ENCODE measurements around the gene DDX20.

DDX20 gene

GRCh38 chr1:111723091-111723806, 32.5 kb upstream of the DDX20 start:
- Histone ChIP-seq H3K4me3 (ENCODE audit: low read length) (no peak overlapping the region), H3K27ac (ENCODE audit: low read length) (no peak overlapping the region), H3K9me3 (ENCODE audit: control insufficient read depth, low read depth, low read length) (no peaks in the 10 kb centered on the region), H3K27me3 (ENCODE audit: control insufficient read depth, insufficient read depth, low read length) (no peaks in the 10 kb centered on the region), H3K4me1 (ENCODE audit: control insufficient read depth, low read depth, low read length) (peaks cover 14% of the 10 kb centered on the region), H3K36me3 (ENCODE audit: control insufficient read depth, low read depth, low read length) (no peaks in the 10 kb centered on the region), H3K9ac (ENCODE audit: low read length) (no peak overlapping the region)

- Histone ChIP-seq H3K4me1 (ENCODE audit: control insufficient read depth, low read depth, low read length) (peaks cover 14% of the 10 kb centered on the region), H3K36me3 (ENCODE audit: control insufficient read depth, low read depth, low read length) (no peaks in the 10 kb centered on the region), H3K27me3 (ENCODE audit: control insufficient read depth, insufficient read depth, low read length) (no peaks in the 10 kb centered on the region), H3K9me3 (ENCODE audit: control insufficient read depth, low read depth, low read length) (no peaks in the 10 kb centered on the region), H3K9ac (ENCODE audit: low read length) (no peak overlapping the region), H3K27ac (ENCODE audit: low read length) (no peak overlapping the region), H3K4me3 (ENCODE audit: low read length) (no peak overlapping the region)
These were observed 31.8 kb upstream of the DDX20 start for GRCh38 chr1:111723871-111724270.

DNA sequence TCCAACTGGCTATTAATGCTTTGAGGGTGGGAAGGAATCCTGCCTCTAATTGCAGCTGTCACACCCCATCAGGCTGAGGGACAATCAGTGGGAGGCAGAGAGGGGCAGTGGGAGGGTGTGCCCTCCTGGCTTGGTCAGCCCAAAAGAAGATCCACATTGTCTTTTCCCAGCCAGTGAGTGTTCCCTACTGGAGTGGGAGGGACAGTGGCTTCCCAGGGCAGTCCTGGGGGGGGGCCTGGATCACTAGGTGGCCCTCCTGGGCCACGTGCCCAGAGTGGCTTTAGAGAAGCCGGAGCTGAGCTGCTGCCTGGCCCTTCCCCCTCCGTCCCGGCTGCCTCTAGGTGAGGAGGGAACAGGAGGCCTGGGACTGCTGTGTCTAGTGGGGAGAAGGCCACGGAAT, 30.5 kb upstream of the DDX20 start:
- no peaks in the 10 kb centered on the region for H3K27me3 ChIP-seq (ENCODE audit: control insufficient read depth, insufficient read depth, low read length)
- peaks cover 17% of the 10 kb centered on the region for H3K4me1 ChIP-seq (ENCODE audit: control insufficient read depth, low read depth, low read length)
- no peaks in the 10 kb centered on the region for H3K9me3 ChIP-seq (ENCODE audit: control insufficient read depth, low read depth, low read length)
- no peak overlapping the region for H3K27ac ChIP-seq (ENCODE audit: low read length)
- no peak overlapping the region for H3K9ac ChIP-seq (ENCODE audit: low read length)
- H3K36me3 ChIP-seq (ENCODE audit: control insufficient read depth, low read depth, low read length): no peaks in the 10 kb centered on the region
- no peak overlapping the region for H3K4me3 ChIP-seq (ENCODE audit: low read length)

GRCh38 chr1:111727056-111727455, 28.6 kb upstream of the DDX20 start:
- Histone ChIP-seq H3K27ac (ENCODE audit: low read length) (no peak overlapping the region), H3K9me3 (ENCODE audit: control insufficient read depth, low read depth, low read length) (no peaks in the 10 kb centered on the region), H3K27me3 (ENCODE audit: control insufficient read depth, insufficient read depth, low read length) (no peaks in the 10 kb centered on the region), H3K4me1 (ENCODE audit: control insufficient read depth, low read depth, low read length) (peaks cover 8% of the 10 kb centered on the region), H3K9ac (ENCODE audit: low read length) (no peak overlapping the region), H3K4me3 (ENCODE audit: low read length) (no peak overlapping the region), H3K36me3 (ENCODE audit: control insufficient read depth, low read depth, low read length) (no peaks in the 10 kb centered on the region)

DNA sequence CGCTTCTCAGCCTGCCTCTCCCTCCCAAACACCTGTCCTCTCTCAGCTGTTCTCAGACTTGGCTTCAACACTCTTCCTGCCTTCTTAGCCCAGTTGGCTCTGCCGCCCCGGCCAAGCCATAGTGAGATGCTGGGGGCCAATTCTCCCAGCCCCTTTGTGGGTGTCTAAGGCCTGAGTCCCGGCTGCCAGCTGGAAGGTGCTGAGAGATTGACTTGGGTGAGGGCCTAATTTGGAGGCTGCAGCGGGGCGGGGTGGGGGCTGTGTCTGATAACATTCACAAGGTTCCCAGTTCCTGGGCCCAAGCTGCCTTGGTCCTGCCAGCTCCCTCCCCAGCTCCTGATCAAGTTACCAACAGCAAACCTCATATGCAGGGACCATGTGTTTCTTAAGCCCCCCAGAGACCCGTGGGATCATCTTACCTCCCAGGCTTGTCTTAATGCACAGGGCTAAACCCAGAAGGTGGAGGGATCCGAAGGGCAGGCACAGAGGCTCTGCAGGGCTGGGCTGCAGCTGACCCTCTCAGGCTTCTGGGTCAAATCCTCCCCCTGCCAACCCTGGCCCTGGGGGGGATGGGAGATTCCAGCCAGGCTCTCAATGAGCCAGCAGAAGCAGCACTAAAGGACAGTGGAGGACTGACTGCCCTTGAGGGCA, 26.3 kb upstream of the DDX20 start:
- Histone ChIP-seq H3K9ac (ENCODE audit: low read length) (no peak overlapping the region), H3K36me3 (ENCODE audit: control insufficient read depth, low read depth, low read length) (no peaks in the 10 kb centered on the region), H3K27ac (ENCODE audit: low read length) (no peak overlapping the region), H3K4me1 (ENCODE audit: control insufficient read depth, low read depth, low read length) (peaks cover 8% of the 10 kb centered on the region), H3K4me3 (ENCODE audit: low read length) (no peak overlapping the region), H3K9me3 (ENCODE audit: control insufficient read depth, low read depth, low read length) (no peaks in the 10 kb centered on the region), H3K27me3 (ENCODE audit: control insufficient read depth, insufficient read depth, low read length) (no peaks in the 10 kb centered on the region)

DNA sequence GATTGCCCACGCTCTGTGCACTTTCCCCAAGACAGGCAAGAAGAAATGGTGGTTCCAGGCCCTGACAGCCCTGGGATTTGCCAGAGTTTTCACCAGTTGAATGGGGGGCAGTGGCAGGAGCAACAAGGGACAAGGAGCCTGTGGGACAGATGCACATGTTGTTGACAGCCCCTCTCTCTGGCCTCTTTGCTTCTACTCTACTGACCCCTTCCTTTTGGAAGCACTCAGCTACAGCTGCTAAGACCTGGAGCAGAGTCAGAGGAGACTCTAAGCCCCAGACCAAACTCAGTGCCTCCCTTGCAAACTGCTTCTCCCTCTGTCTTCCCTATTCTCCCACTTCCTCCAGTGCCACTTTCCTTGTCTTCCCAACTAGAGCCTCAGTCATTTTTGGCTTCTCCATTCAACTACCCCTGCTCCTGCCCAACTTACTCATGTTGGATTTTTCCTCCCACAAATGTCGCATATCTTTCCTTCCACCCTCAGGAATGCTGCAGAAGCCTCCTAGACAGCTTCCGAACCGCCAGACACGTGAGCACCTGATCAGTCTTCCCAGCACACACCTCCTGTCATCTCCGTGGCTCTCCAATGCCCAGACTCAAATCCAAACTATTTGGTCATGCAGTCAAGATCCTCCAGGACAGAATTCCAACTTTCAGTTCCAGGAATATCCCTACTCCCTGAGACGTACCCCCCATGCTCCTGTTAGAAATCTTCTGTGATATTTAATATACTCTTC, 25.6 kb upstream of the DDX20 start:
- H3K4me1 ChIP-seq (ENCODE audit: control insufficient read depth, low read depth, low read length): peaks cover 8% of the 10 kb centered on the region
- no peak overlapping the region for H3K27ac ChIP-seq (ENCODE audit: low read length)
- H3K4me3 ChIP-seq (ENCODE audit: low read length): no peak overlapping the region
- no peaks in the 10 kb centered on the region for H3K36me3 ChIP-seq (ENCODE audit: control insufficient read depth, low read depth, low read length)
- H3K9ac ChIP-seq (ENCODE audit: low read length): no peak overlapping the region
- H3K27me3 ChIP-seq (ENCODE audit: control insufficient read depth, insufficient read depth, low read length): no peaks in the 10 kb centered on the region
- no peaks in the 10 kb centered on the region for H3K9me3 ChIP-seq (ENCODE audit: control insufficient read depth, low read depth, low read length)

DNA sequence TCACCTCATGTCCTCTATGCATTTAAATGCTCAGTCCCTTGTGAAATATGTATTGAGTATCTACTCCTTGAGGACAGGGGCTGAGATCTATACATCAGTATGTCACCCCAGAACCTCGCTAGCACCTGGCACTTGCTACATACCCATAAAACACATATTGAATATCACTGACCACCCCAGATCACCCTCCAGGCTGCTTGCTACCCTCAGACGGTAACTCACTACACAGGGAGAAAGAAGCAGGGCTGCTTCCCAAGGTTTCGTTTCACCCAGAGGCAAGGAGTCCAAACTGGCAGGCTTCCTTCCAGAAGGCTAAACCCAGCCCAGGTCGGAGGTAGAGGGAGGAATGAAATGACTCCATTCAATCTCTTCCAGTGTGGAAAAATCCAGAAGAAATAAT, 25.0 kb upstream of the DDX20 start:
- no peaks in the 10 kb centered on the region for H3K36me3 ChIP-seq (ENCODE audit: control insufficient read depth, low read depth, low read length)
- no peak overlapping the region for H3K27ac ChIP-seq (ENCODE audit: low read length)
- no peaks in the 10 kb centered on the region for H3K27me3 ChIP-seq (ENCODE audit: control insufficient read depth, insufficient read depth, low read length)
- H3K4me3 ChIP-seq (ENCODE audit: low read length): no peak overlapping the region
- no peaks in the 10 kb centered on the region for H3K9me3 ChIP-seq (ENCODE audit: control insufficient read depth, low read depth, low read length)
- peaks cover 12% of the 10 kb centered on the region for H3K4me1 ChIP-seq (ENCODE audit: control insufficient read depth, low read depth, low read length)
- H3K9ac ChIP-seq (ENCODE audit: low read length): no peak overlapping the region

- Histone ChIP-seq H3K4me1 (ENCODE audit: control insufficient read depth, low read depth, low read length) (peaks cover 25% of the 10 kb centered on the region), H3K27me3 (ENCODE audit: control insufficient read depth, insufficient read depth, low read length) (peaks cover under 1% of the 10 kb centered on the region), H3K4me3 (ENCODE audit: low read length) (no peak overlapping the region), H3K9me3 (ENCODE audit: control insufficient read depth, low read depth, low read length) (no peaks in the 10 kb centered on the region), H3K9ac (ENCODE audit: low read length) (no peak overlapping the region), H3K27ac (ENCODE audit: low read length) (no peak overlapping the region), H3K36me3 (ENCODE audit: control insufficient read depth, low read depth, low read length) (no peaks in the 10 kb centered on the region)
These were observed 23.7 kb upstream of the DDX20 start for GRCh38 chr1:111731956-111732355.

DNA sequence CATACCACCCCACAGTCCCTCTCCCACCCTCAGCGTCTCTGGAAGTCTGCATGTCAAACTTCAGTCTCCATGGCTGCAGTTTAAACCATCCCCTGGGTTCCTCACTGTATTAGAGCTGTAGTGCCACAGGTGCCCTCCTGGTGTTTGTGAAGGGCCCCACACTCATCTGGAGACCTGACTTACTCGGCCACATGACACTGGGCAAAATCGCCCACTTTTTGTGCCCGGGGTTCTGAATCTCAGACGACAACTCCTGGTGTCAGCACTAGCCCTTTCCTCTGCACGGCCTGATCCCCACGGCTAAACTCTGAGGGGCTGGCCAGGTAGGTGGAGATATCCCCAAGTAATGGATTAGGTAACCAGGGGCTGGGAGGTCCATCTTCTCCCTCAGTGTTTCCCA, 23.0 kb upstream of the DDX20 start:
- no peak overlapping the region for H3K27ac ChIP-seq (ENCODE audit: low read length)

GRCh38 chr1:111733183-111733991, 22.3 kb upstream of the DDX20 start:
- no peaks in the 10 kb centered on the region for H3K9me3 ChIP-seq (ENCODE audit: control insufficient read depth, low read depth, low read length)
- peaks cover 15% of the 10 kb centered on the region for H3K27me3 ChIP-seq (ENCODE audit: control insufficient read depth, insufficient read depth, low read length)
- peaks cover 37% of the 10 kb centered on the region for H3K4me1 ChIP-seq (ENCODE audit: control insufficient read depth, low read depth, low read length)
- no peak overlapping the region for H3K9ac ChIP-seq (ENCODE audit: low read length)
- H3K4me3 ChIP-seq (ENCODE audit: low read length): no peak overlapping the region
- H3K36me3 ChIP-seq (ENCODE audit: control insufficient read depth, low read depth, low read length): no peaks in the 10 kb centered on the region
- no peak overlapping the region for H3K27ac ChIP-seq (ENCODE audit: low read length)

More for the DNA sequence above, 23.0 kb upstream of the DDX20 start:
- H3K4me1 ChIP-seq (ENCODE audit: control insufficient read depth, low read depth, low read length): peaks cover 32% of the 10 kb centered on the region
- no peaks in the 10 kb centered on the region for H3K9me3 ChIP-seq (ENCODE audit: control insufficient read depth, low read depth, low read length)
- H3K27me3 ChIP-seq (ENCODE audit: control insufficient read depth, insufficient read depth, low read length): peaks cover 8% of the 10 kb centered on the region
- H3K4me3 ChIP-seq (ENCODE audit: low read length): no peak overlapping the region
- H3K9ac ChIP-seq (ENCODE audit: low read length): no peak overlapping the region
- no peaks in the 10 kb centered on the region for H3K36me3 ChIP-seq (ENCODE audit: control insufficient read depth, low read depth, low read length)

- H3K9me3 ChIP-seq (ENCODE audit: control insufficient read depth, low read depth, low read length): no peaks in the 10 kb centered on the region
- no peak overlapping the region for H3K27ac ChIP-seq (ENCODE audit: low read length)
- no peaks in the 10 kb centered on the region for H3K36me3 ChIP-seq (ENCODE audit: control insufficient read depth, low read depth, low read length)
- H3K4me1 ChIP-seq (ENCODE audit: control insufficient read depth, low read depth, low read length): peaks cover 37% of the 10 kb centered on the region
- H3K9ac ChIP-seq (ENCODE audit: low read length): no peak overlapping the region
- peaks cover 15% of the 10 kb centered on the region for H3K27me3 ChIP-seq (ENCODE audit: control insufficient read depth, insufficient read depth, low read length)
- H3K4me3 ChIP-seq (ENCODE audit: low read length): no peak overlapping the region
These were observed 21.7 kb upstream of the DDX20 start for GRCh38 chr1:111733992-111734341.

All from iPS-18a (cell line).